ENCODE data around the gene EEF1AKMT3.

EEF1AKMT3 gene

GRCh38 chr12:57776247-57776587, 3.8 kb downstream of the EEF1AKMT3 start:
- H3K36me3 ChIP-seq (ENCODE audit: insufficient read depth, low read length) = peaks cover 6% of the 10 kb centered on the region; the same call in 1 of the 2 replicates
- no peak for DNase-seq
- TF ChIP-seq EZH2 (IDR thresholded peaks at IDR 0.05; ENCODE audit: borderline replicate concordance, low read depth, low read length, severe bottlenecking) = no peak
- no peak for TF ChIP-seq CTCF (IDR thresholded peaks at IDR 0.05; ENCODE audit: borderline replicate concordance, extremely low read depth, low read length, poor library complexity, severe bottlenecking)

GRCh38 chr12:57777367-57777766, 5.0 kb downstream of the EEF1AKMT3 start:
- DNase-seq = no peak
- Histone ChIP-seq H3K27ac (ENCODE audit: low read length) (no peak overlapping the region), H4K20me1 (ENCODE audit: insufficient read depth, low read length) (no peaks in the 10 kb centered on the region), H3K4me3 (ENCODE audit: low read depth in 1 of 2, low read length in 2 of 2) (no peak overlapping the region), H3K9ac (ENCODE audit: low read depth, low read length) (no peak overlapping the region), H3K27me3 (ENCODE audit: insufficient read depth, low read length, poor library complexity) (no peaks in the 10 kb centered on the region), H2AFZ (ENCODE audit: low read depth, low read length) (no peak overlapping the region), H3K4me2 (ENCODE audit: insufficient read depth, low read length) (no peak overlapping the region), H3K36me3 (ENCODE audit: insufficient read depth, low read length) (peaks cover 6% of the 10 kb centered on the region; the same call in 1 of the 2 replicates), H3K4me1 (ENCODE audit: insufficient read depth, low read length) (peaks cover 30% of the 10 kb centered on the region), H3K79me2 (ENCODE audit: insufficient read depth, low read length) (peaks cover 6% of the 10 kb centered on the region), H3K9me3 (ENCODE audit: insufficient read depth, low read length, severe bottlenecking) (no peaks in the 10 kb centered on the region)
- no peak for TF ChIP-seq EZH2 (IDR thresholded peaks at IDR 0.05; ENCODE audit: borderline replicate concordance, low read depth, low read length, severe bottlenecking)
- no peak for ATAC-seq (ENCODE audit: insufficient read depth, low read depth)

More at GRCh38 chr12:57776247-57776587, 3.8 kb downstream of the EEF1AKMT3 start:
- Histone ChIP-seq H2AFZ (ENCODE audit: low read depth, low read length) (no peak overlapping the region), H3K9me3 (ENCODE audit: insufficient read depth, low read length, severe bottlenecking) (no peaks in the 10 kb centered on the region), H3K9ac (ENCODE audit: low read depth, low read length) (no peak overlapping the region), H3K27ac (ENCODE audit: low read length) (no peak overlapping the region), H3K4me1 (ENCODE audit: insufficient read depth, low read length) (peaks cover 23% of the 10 kb centered on the region), H3K27me3 (ENCODE audit: insufficient read depth, low read length, poor library complexity) (no peaks in the 10 kb centered on the region), H3K4me3 (ENCODE audit: low read depth in 1 of 2, low read length in 2 of 2) (no peak overlapping the region), H3K4me2 (ENCODE audit: insufficient read depth, low read length) (no peak overlapping the region), H3K79me2 (ENCODE audit: insufficient read depth, low read length) (peaks cover 9% of the 10 kb centered on the region), H4K20me1 (ENCODE audit: insufficient read depth, low read length) (no peaks in the 10 kb centered on the region)
- ATAC-seq (ENCODE audit: insufficient read depth, low read depth) = no peak

- TF ChIP-seq EZH2 (IDR thresholded peaks at IDR 0.05; ENCODE audit: borderline replicate concordance, low read depth, low read length, severe bottlenecking) = no peak
- no peak for TF ChIP-seq CTCF (IDR thresholded peaks at IDR 0.05; ENCODE audit: borderline replicate concordance, extremely low read depth, low read length, poor library complexity, severe bottlenecking)
- peaks cover 28% of the 10 kb centered on the region for H3K4me1 ChIP-seq (ENCODE audit: insufficient read depth, low read length)
- DNase-seq (no peak), ATAC-seq (ENCODE audit: insufficient read depth, low read depth) (no peak)
- peaks cover 6% of the 10 kb centered on the region for H3K79me2 ChIP-seq (ENCODE audit: insufficient read depth, low read length)
- no peak overlapping the region for H3K27ac ChIP-seq (ENCODE audit: low read length)
- H3K9ac ChIP-seq (ENCODE audit: low read depth, low read length) = no peak overlapping the region
- H3K9me3 ChIP-seq (ENCODE audit: insufficient read depth, low read length, severe bottlenecking) = no peaks in the 10 kb centered on the region
- H3K4me3 ChIP-seq (ENCODE audit: low read depth in 1 of 2, low read length in 2 of 2) = no peak overlapping the region
- H3K27me3 ChIP-seq (ENCODE audit: insufficient read depth, low read length, poor library complexity) = no peaks in the 10 kb centered on the region
- no peak overlapping the region for H3K4me2 ChIP-seq (ENCODE audit: insufficient read depth, low read length)
- no peaks in the 10 kb centered on the region; the same call in 1 of the 2 replicates for H4K20me1 ChIP-seq (ENCODE audit: insufficient read depth, low read length)
- H3K36me3 ChIP-seq (ENCODE audit: insufficient read depth, low read length) = peaks cover 8% of the 10 kb centered on the region; the same call in 1 of the 2 replicates
- H2AFZ ChIP-seq (ENCODE audit: low read depth, low read length) = no peak overlapping the region
Measured at GRCh38 chr12:57777911-57778310, 5.5 kb downstream of the EEF1AKMT3 start.

- Histone ChIP-seq H3K9ac (ENCODE audit: low read depth, low read length) (no peak overlapping the region), H3K27me3 (ENCODE audit: insufficient read depth, low read length, poor library complexity) (no peaks in the 10 kb centered on the region), H3K4me1 (ENCODE audit: insufficient read depth, low read length) (peaks cover 35% of the 10 kb centered on the region), H2AFZ (ENCODE audit: low read depth, low read length) (no peak overlapping the region), H3K4me3 (ENCODE audit: low read depth in 1 of 2, low read length in 2 of 2) (no peak overlapping the region), H3K79me2 (ENCODE audit: insufficient read depth, low read length) (peaks cover 20% of the 10 kb centered on the region), H3K27ac (ENCODE audit: low read length) (no peak overlapping the region), H3K9me3 (ENCODE audit: insufficient read depth, low read length, severe bottlenecking) (no peaks in the 10 kb centered on the region), H3K4me2 (ENCODE audit: insufficient read depth, low read length) (no peak overlapping the region), H4K20me1 (ENCODE audit: insufficient read depth, low read length) (no peaks in the 10 kb centered on the region; the same call in 1 of the 2 replicates), H3K36me3 (ENCODE audit: insufficient read depth, low read length) (peaks cover 15% of the 10 kb centered on the region)
- DNase-seq (no peak), ATAC-seq (ENCODE audit: insufficient read depth, low read depth) (no peak)
- no peak for TF ChIP-seq EZH2 (IDR thresholded peaks at IDR 0.05; ENCODE audit: borderline replicate concordance, low read depth, low read length, severe bottlenecking)
- no peak for TF ChIP-seq CTCF (IDR thresholded peaks at IDR 0.05; ENCODE audit: borderline replicate concordance, extremely low read depth, low read length, poor library complexity, severe bottlenecking)
Measured at GRCh38 chr12:57779736-57780135, 7.3 kb downstream of the EEF1AKMT3 start.

Measured in DND-41 (cell line).